Astrocyte (in vitro differentiated cells and primary cell): ENCODE data around the gene GRID2. TPM values are rescaled to one million over a fixed set of nuclear protein-coding genes. Genes with fewer than 3 reads are reported as not detected.

ENCODE experiments used
- DNase-seq: peaks from one replicate; pipeline ENCODE4 v3.0.0-alpha.2; 2010; ENCODE audit warnings: low read depth
- FAIRE-seq: peaks from 2 replicates; lab custom pipeline; 2011; peaks lifted over from hg19 to GRCh38; lab: Jason Lieb, UNC
- H2AFZ ChIP-seq: 2 replicates; pipeline ENCODE4 v1.6.0; 2012; ENCODE audit warnings: low read depth, low read length, inconsistent platforms
- H3K27ac ChIP-seq: 2 replicates; pipeline ENCODE4 v1.5.1; 2011; ENCODE audit warnings: low read depth, low read length, inconsistent platforms
- H3K27me3 ChIP-seq: 2 replicates; pipeline ENCODE4 v1.6.0; 2011; ENCODE audit warnings: low read length, inconsistent platforms; ENCODE audit not compliant: insufficient read depth
- H3K36me3 ChIP-seq: 2 replicates; pipeline ENCODE4 v1.5.1; 2011; ENCODE audit warnings: low read length, inconsistent platforms; ENCODE audit not compliant: insufficient read depth
- H3K4me1 ChIP-seq: 2 replicates; pipeline ENCODE4 v1.5.1; 2011; ENCODE audit warnings: low read length, inconsistent platforms; ENCODE audit not compliant: insufficient read depth
- H3K4me2 ChIP-seq: 2 replicates; pipeline ENCODE4 v1.6.0; 2012; ENCODE audit warnings: low read length, inconsistent platforms
- H3K4me3 ChIP-seq: 2 replicates; pipeline ENCODE4 v1.5.1; 2011; ENCODE audit warnings: low read depth, mild to moderate bottlenecking, low read length, inconsistent platforms; ENCODE audit not compliant: insufficient read depth
- H3K79me2 ChIP-seq: 2 replicates; pipeline ENCODE4 v1.6.0; 2012; ENCODE audit warnings: mild to moderate bottlenecking, low read length, inconsistent platforms; ENCODE audit not compliant: insufficient read depth
- H3K9ac ChIP-seq: 2 replicates; pipeline ENCODE4 v1.6.0; 2012; ENCODE audit warnings: mild to moderate bottlenecking, low read length, inconsistent platforms
- H3K9me3 ChIP-seq: 2 replicates; pipeline ENCODE4 v1.5.1; 2012; ENCODE audit warnings: low read depth, mild to moderate bottlenecking, low read length, inconsistent platforms; ENCODE audit not compliant: insufficient read depth
- H4K20me1 ChIP-seq: 2 replicates; pipeline ENCODE4 v1.6.0; 2012; ENCODE audit warnings: low read length, inconsistent platforms; ENCODE audit not compliant: insufficient read depth
- H3K27ac Mint-ChIP-seq: one replicate; pipeline ENCODE4 v1.8.0; 2021; ENCODE audit warnings: mild to moderate bottlenecking, mixed read lengths; ENCODE audit not compliant: unreplicated experiment
- H3K27me3 Mint-ChIP-seq: one replicate; pipeline ENCODE4 v1.8.0; 2021; ENCODE audit warnings: low read depth, mixed read lengths; ENCODE audit not compliant: unreplicated experiment
- H3K36me3 Mint-ChIP-seq: one replicate; pipeline ENCODE4 v1.8.0; 2021; ENCODE audit warnings: low read depth, mixed read lengths; ENCODE audit not compliant: unreplicated experiment
- H3K4me1 Mint-ChIP-seq: one replicate; pipeline ENCODE4 v1.8.0; 2021; ENCODE audit warnings: low read depth, mixed read lengths; ENCODE audit not compliant: unreplicated experiment
- H3K4me3 Mint-ChIP-seq: one replicate; pipeline ENCODE4 v1.8.0; 2021; ENCODE audit warnings: mild to moderate bottlenecking, moderate library complexity, mixed read lengths; ENCODE audit not compliant: unreplicated experiment
- H3K9me3 Mint-ChIP-seq: one replicate; pipeline ENCODE4 v1.8.0; 2021; ENCODE audit warnings: mild to moderate bottlenecking, mixed read lengths; ENCODE audit not compliant: unreplicated experiment
- CTCF ChIP-seq: IDR thresholded peaks from 2 replicates; pipeline ENCODE4 v1.5.1; 2011; ENCODE audit warnings: low read depth, mild to moderate bottlenecking, inconsistent platforms, low read length, moderate library complexity; ENCODE audit not compliant: insufficient read depth
- EZH2 ChIP-seq: IDR thresholded peaks from 2 replicates; pipeline ENCODE4 v1.6.1; 2012; ENCODE audit warnings: mild to moderate bottlenecking, low read length, inconsistent platforms; ENCODE audit not compliant: insufficient read depth
- total RNA-seq: library from RNA; stranded (reverse); gene quantifications from 2 replicates; pipeline ENCODE4 v1.2.1, GENCODE V29; 2021

Gene GRID2
- total RNA-seq, 1 donor from 2014 or later = 0.14 TPM

GRCh38 chr4:92599044-92599443, 295.3 kb downstream of the GRID2 start:
- Histone ChIP-seq H3K4me2 (no peak overlapping the region), H3K79me2 (no peaks in the 10 kb centered on the region), H2AFZ (no peak overlapping the region), H3K27me3 (no peaks in the 10 kb centered on the region), H3K4me1 (no peaks in the 10 kb centered on the region), H3K4me3 (no peak overlapping the region), H3K36me3 (no peaks in the 10 kb centered on the region), H3K27ac (no peak overlapping the region), H3K9ac (no peak overlapping the region), H4K20me1 (no peaks in the 10 kb centered on the region), H3K9me3 (no peaks in the 10 kb centered on the region)
- DNase-seq (no peak), FAIRE-seq (no peak)
- no peaks in the 10 kb centered on the region for H3K4me1 Mint-ChIP-seq
- H3K27me3 Mint-ChIP-seq = no peaks in the 10 kb centered on the region
- no peak for TF ChIP-seq CTCF
- TF ChIP-seq EZH2 = no peak
- H3K36me3 Mint-ChIP-seq = no peaks in the 10 kb centered on the region
- H3K4me3 Mint-ChIP-seq = no peak overlapping the region
- H3K27ac Mint-ChIP-seq = no peak overlapping the region
- H3K9me3 Mint-ChIP-seq = no peaks in the 10 kb centered on the region

GRCh38 chr4:92600638-92601037, 296.9 kb downstream of the GRID2 start:
- no peaks in the 10 kb centered on the region for H3K36me3 Mint-ChIP-seq
- no peaks in the 10 kb centered on the region for H3K4me1 Mint-ChIP-seq

More at GRCh38 chr4:92600638-92601037, 296.9 kb downstream of the GRID2 start:
- Histone ChIP-seq H2AFZ (no peak overlapping the region), H3K27ac (no peak overlapping the region), H3K4me3 (no peak overlapping the region), H3K9me3 (no peaks in the 10 kb centered on the region), H3K4me1 (no peaks in the 10 kb centered on the region), H3K36me3 (no peaks in the 10 kb centered on the region), H3K79me2 (no peaks in the 10 kb centered on the region), H4K20me1 (no peaks in the 10 kb centered on the region), H3K27me3 (no peaks in the 10 kb centered on the region), H3K4me2 (no peak overlapping the region), H3K9ac (no peak overlapping the region)
- Mint-ChIP-seq H3K4me3 (no peak overlapping the region), H3K27me3 (no peaks in the 10 kb centered on the region), H3K9me3 (peaks cover 1% of the 10 kb centered on the region), H3K27ac (no peak overlapping the region)
- TF ChIP-seq EZH2 (no peak), CTCF (no peak)
- FAIRE-seq (no peak), DNase-seq (no peak)
